UCSD-AML1 (cell line): ENCODE results near the gene PIH1D1.

Experiments
- DNase-seq: peaks from one replicate; lab custom pipeline; 2025; ENCODE audit not compliant: unreplicated experiment; lab: John Stamatoyannopoulos, UW

PIH1D1 gene

GRCh38 chr19:49421039-49421877 is 30.4 kb downstream of the PIH1D1 start:
- peak; percentile 77 for DNase-seq

- DNase-seq = no peak
These were observed 31.4 kb downstream of the PIH1D1 start for GRCh38 chr19:49420227-49420626.

- DNase-seq = no peak
These were observed 32.4 kb downstream of the PIH1D1 start for GRCh38 chr19:49419173-49419572.

- DNase-seq = no peak
These were observed 33.1 kb downstream of the PIH1D1 start for GRCh38 chr19:49418511-49418910.

- no peak for DNase-seq
These were observed 34.5 kb downstream of the PIH1D1 start for GRCh38 chr19:49417088-49417487.

- DNase-seq = no peak
These were observed 35.8 kb downstream of the PIH1D1 start for GRCh38 chr19:49415810-49416200.

- DNase-seq = no peak
These were observed 36.4 kb downstream of the PIH1D1 start for GRCh38 chr19:49415102-49415809.

- no peak for DNase-seq
These were observed 37.4 kb downstream of the PIH1D1 start for GRCh38 chr19:49414256-49414655.

- DNase-seq = no peak
These were observed 38.3 kb downstream of the PIH1D1 start for GRCh38 chr19:49413348-49413747.

- no peak for DNase-seq
These were observed 39.8 kb downstream of the PIH1D1 start for GRCh38 chr19:49411681-49412326.

GRCh38 chr19:49409441-49410029 is 42.1 kb downstream of the PIH1D1 start:
- DNase-seq = peak; percentile 48

- peak; percentile 40 for DNase-seq
These were observed 42.7 kb downstream of the PIH1D1 start for GRCh38 chr19:49408816-49409440.

GRCh38 chr19:49407482-49408015 is 44.1 kb downstream of the PIH1D1 start:
- no peak for DNase-seq

- DNase-seq = no peak
These were observed 44.5 kb downstream of the PIH1D1 start for GRCh38 chr19:49407079-49407478.

GRCh38 chr19:49403404-49404187 is 48.0 kb downstream of the PIH1D1 start:
- no peak for DNase-seq

GRCh38 chr19:49400029-49400428 is 51.6 kb downstream of the PIH1D1 start:
- DNase-seq = no peak

GRCh38 chr19:49398931-49399330 is 52.7 kb downstream of the PIH1D1 start:
- DNase-seq = no peak

GRCh38 chr19:49398001-49398615 is 53.5 kb downstream of the PIH1D1 start:
- DNase-seq = no peak

GRCh38 chr19:49396738-49397505 is 54.7 kb downstream of the PIH1D1 start:
- no peak for DNase-seq
